Activated B cell treated with CpG ODN at 0.5 μM for 24 hours (primary cell): ENCODE results near the gene IL20. TPM values are rescaled to one million over a fixed set of nuclear protein-coding genes. Genes with fewer than 3 reads are reported as not detected.

Experiments
- ATAC-seq: fragments of 200-7000 bp; cut with Tn5 transposase; one replicate; pipeline ENCODE4 v1.10.0; 2021; ENCODE audit warnings: low read depth, mild to moderate bottlenecking, moderate library complexity
- CTCF ChIA-PET: fragments of 350-600 bp; sonication (Branson Sonifier 250); formaldehyde crosslinking; loops from one replicate; lab custom pipeline; 2021; ENCODE audit warnings: antibody characterized with exemption; lab: Charles Lee
- POLR2A ChIA-PET: fragments of 350-600 bp; sonication (Branson Sonifier 250); formaldehyde crosslinking; loops from one replicate; lab custom pipeline; 2021; ENCODE audit warnings: antibody characterized with exemption; lab: Charles Lee
- DNase-seq: peaks from one replicate; pipeline ENCODE4 v3.0.0; 2022
- H3K27ac Mint-ChIP-seq: one replicate; pipeline ENCODE4 v1.8.0; 2020; ENCODE audit warnings: mixed read lengths
- H3K27me3 Mint-ChIP-seq: one replicate; pipeline ENCODE4 v1.8.0; 2021; ENCODE audit warnings: mixed read lengths
- H3K36me3 Mint-ChIP-seq: one replicate; pipeline ENCODE4 v1.8.0; 2021; ENCODE audit warnings: low read depth, mixed read lengths
- H3K4me1 Mint-ChIP-seq: one replicate; pipeline ENCODE4 v1.8.0; 2021; ENCODE audit warnings: mixed read lengths
- H3K4me3 Mint-ChIP-seq: one replicate; pipeline ENCODE4 v1.8.0; 2020; ENCODE audit warnings: mild to moderate bottlenecking, mixed read lengths
- H3K9me3 Mint-ChIP-seq: one replicate; pipeline ENCODE4 v1.8.0; 2020; ENCODE audit warnings: mixed read lengths
- intact Hi-C: fragments of 100-400 bp; cut with micrococcal nuclease; formaldehyde crosslinking; loops from one replicate; pipeline ENCODE4 v1.15.1; 2024
- total RNA-seq: library from RNA; stranded (reverse); gene quantifications from 2 replicates; pipeline ENCODE4 v1.2.3, GENCODE V29; 2022
- TF ChIP-seq, protein P1 (sequence below): fragments of 200-600 bp; IDR thresholded peaks from one replicate; pipeline ENCODE4 v1.8.0; 2022; ENCODE audit warnings: antibody characterized with exemption, mild to moderate bottlenecking

Gene IL20
- total RNA-seq, 1 donor from 2014 or later: not detected

DNA sequence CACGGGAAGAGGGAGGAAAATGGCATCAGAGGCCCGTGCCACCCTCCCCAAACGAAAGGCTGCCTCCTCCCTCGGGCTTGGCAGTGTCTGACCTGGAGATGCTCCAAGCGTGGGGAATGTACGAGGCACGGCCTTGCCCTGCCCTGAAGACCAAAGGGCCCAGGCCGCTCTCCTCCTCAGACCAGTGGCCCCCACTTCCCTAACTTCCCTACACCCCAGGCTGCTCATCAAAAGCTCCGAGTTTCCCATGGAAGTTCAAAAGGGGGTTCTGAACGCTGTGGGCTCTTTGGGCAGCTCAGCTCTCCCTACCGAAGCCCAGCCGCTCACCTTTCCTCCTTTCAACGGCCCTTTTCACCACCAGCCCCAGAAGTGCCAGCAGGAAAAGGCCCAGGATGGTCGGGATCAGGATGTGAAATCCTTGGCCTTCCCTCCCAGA, 44.5 kb downstream of the IL20 start:
- POLR2A ChIA-PET: interaction anchor here (1.1 to 5.8 kb wide), 10 partner anchors 8 to 183 kb away, joined by 3 to 51 read pairs (median 6); partner anchors contain the start of gene FCMR
- ATAC-seq (no peak), DNase-seq (no peak)
- H3K4me1 Mint-ChIP-seq: peaks cover 92% of the 10 kb centered on the region
- peak overlapping the region; percentile 46 for H3K4me3 Mint-ChIP-seq
- CTCF ChIA-PET: interaction anchor here (0.7 to 2.4 kb wide), 20 partner anchors 9 to 279 kb away, joined by 3 to 31 read pairs (median 8); partner anchors contain the start of genes DYRK3 and FCMR
- TF ChIP-seq, protein P1, sequence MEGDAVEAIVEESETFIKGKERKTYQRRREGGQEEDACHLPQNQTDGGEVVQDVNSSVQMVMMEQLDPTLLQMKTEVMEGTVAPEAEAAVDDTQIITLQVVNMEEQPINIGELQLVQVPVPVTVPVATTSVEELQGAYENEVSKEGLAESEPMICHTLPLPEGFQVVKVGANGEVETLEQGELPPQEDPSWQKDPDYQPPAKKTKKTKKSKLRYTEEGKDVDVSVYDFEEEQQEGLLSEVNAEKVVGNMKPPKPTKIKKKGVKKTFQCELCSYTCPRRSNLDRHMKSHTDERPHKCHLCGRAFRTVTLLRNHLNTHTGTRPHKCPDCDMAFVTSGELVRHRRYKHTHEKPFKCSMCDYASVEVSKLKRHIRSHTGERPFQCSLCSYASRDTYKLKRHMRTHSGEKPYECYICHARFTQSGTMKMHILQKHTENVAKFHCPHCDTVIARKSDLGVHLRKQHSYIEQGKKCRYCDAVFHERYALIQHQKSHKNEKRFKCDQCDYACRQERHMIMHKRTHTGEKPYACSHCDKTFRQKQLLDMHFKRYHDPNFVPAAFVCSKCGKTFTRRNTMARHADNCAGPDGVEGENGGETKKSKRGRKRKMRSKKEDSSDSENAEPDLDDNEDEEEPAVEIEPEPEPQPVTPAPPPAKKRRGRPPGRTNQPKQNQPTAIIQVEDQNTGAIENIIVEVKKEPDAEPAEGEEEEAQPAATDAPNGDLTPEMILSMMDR: no peak
- intact Hi-C loops: loop anchor here (5.0 kb wide), 2 partner anchors 118 to 298 kb away; partner anchors contain the start of gene EIF2D
- H3K36me3 Mint-ChIP-seq: peaks cover 87% of the 10 kb centered on the region
- H3K27me3 Mint-ChIP-seq: no peaks in the 10 kb centered on the region
- no peaks in the 10 kb centered on the region for H3K9me3 Mint-ChIP-seq
- H3K27ac Mint-ChIP-seq: peak overlapping the region; percentile 66

DNA sequence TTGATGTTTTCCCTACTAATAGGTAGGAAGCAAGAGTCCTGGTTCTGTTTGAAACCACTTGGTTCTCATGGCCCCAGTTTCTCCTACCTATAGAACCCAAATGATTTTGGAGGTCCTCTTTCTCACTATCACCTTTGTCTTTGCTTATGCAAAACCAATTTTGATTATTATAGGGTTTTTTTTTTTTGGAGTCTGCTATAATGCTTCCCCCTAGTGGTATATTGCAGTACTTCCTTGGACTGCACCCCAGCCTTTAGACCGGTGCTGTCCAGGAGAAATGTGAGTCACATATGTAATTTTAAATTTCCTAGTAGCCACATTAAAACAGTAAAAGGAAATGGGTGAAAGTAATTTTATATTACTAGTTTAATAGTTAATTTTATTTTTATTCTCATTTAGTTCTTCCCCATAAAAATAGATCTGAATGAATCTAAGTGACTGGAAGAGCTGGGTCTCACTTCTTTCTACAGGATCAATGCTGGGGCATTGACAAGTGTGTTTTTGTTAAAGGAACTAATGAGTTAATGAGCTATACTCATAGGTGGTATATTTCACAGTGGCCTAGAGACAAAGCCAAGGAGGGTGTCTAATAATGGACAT, 45.7 kb downstream of the IL20 start:
- TF ChIP-seq, protein P1: peak; percentile 68
- intact Hi-C loops: loop anchor here (1.0 to 5.0 kb wide), 5 partner anchors 46 to 299 kb away; partner anchors contain the start of genes EIF2D and IL20
- POLR2A ChIA-PET: interaction anchor here (0.7 to 12.0 kb wide), 3 partner anchors 11 to 411 kb away, joined by 4 to 267 read pairs (median 48); partner anchors contain the start of gene FCMR
- H3K9me3 Mint-ChIP-seq: no peaks in the 10 kb centered on the region
- no peak for DNase-seq
- H3K27me3 Mint-ChIP-seq: no peaks in the 10 kb centered on the region
- CTCF ChIA-PET: interaction anchor here (0.6 to 9.7 kb wide), 28 partner anchors 8 to 366 kb away, joined by 3 to 383 read pairs (median 8); partner anchors contain the start of genes DYRK3, FCMR, IL20 and IL24
- peak overlapping the region; percentile 33 for H3K27ac Mint-ChIP-seq
- ATAC-seq: peak; percentile 60
- H3K4me1 Mint-ChIP-seq: peaks cover 92% of the 10 kb centered on the region
- peak overlapping the region; percentile 17 for H3K4me3 Mint-ChIP-seq
- H3K36me3 Mint-ChIP-seq: peaks cover 87% of the 10 kb centered on the region

DNA sequence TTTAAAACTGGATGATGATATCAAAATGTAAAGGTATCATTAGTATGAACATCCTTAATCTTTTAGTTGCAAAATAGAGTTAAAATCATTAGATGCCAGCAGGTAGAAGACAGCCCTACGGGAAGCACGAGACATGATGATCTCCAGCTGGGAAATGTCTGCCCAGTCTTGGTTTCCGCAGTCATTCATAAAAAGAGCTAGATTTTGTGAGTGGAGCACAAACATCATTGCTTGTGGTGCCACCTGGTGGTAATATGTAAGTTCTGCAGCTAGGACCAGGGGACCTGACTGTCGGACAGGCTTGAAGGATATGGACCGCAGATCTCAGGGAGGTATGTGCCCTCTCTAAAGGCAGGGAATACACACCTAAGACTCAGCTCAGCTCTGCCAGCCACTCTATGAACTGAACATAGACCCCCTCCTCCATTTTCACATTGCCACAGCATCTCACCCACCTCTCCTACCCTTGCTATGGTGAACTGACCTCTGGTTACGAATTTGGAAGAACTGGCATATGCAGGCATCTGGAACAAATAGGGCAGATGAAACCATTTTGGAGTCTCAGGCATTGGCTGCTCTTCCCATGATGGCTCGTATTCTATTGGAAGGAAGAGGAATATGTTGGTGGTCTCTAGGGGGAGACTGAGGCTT, 47.1 kb downstream of the IL20 start:
- CTCF ChIA-PET: interaction anchor here (0.5 to 9.7 kb wide), 41 partner anchors 9 to 417 kb away, joined by 3 to 383 read pairs (median 6); partner anchors contain the start of genes DYRK3, FCMR, IL19 and IL20
- Mint-ChIP-seq H3K27ac (no peak overlapping the region), H3K9me3 (no peaks in the 10 kb centered on the region), H3K4me3 (peak overlapping the region; percentile 42), H3K36me3 (peaks cover 89% of the 10 kb centered on the region), H3K27me3 (no peaks in the 10 kb centered on the region), H3K4me1 (peaks cover 93% of the 10 kb centered on the region)
- TF ChIP-seq, protein P1: peak; percentile 72
- DNase-seq (no peak), ATAC-seq (peak; percentile 54)
- intact Hi-C loops: loop anchor here (1.0 to 5.0 kb wide), 7 partner anchors 13 to 300 kb away; partner anchors contain the start of gene EIF2D
- POLR2A ChIA-PET: interaction anchor here (0.9 to 12.0 kb wide), 7 partner anchors 10 to 277 kb away, joined by 3 to 267 read pairs (median 4); partner anchors contain the start of genes DYRK3, FCMR and MAPKAPK2

DNA sequence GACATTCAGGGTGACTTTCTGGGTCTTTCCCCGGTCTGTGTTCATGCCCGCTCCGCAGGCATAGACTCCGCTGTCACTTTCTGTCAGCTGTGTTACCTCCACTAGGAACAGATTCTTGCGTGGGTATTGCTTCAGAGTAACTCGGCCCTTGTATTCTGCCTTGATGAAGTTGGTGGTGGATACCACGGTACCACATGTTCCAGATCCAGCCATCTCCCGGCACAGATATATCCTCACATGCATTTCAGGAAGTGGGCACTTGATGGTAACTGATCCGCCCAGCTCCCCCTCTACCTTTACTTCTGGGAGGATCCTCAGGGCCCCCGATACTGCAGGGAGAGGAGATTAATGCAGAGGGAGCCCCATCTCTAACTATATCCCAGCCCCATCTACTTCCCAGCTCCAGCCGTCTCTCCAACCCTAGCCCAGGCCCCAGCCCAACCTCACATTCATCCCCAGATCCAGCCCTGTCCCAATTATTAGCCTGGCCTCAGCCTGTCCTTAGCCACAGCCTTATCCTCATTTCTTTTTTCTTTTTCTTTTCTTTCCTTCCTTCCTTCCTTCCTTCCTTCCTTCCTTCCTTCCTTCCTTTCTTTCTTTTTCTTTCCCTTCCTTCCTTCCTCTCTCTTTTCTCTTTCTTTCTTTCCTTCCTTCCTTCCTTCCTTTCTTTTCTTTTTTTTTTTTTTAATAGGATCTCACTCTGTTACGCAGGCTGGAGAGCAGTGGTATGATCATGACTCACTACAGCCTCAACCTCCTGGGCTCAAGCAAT, 48.5 kb downstream of the IL20 start:
- no peak overlapping the region for H3K4me3 Mint-ChIP-seq
- TF ChIP-seq, protein P1: no peak
- H3K9me3 Mint-ChIP-seq: no peaks in the 10 kb centered on the region
- ChIA-PET POLR2A (interaction anchor here (0.8 to 12.0 kb wide), 3 partner anchors 8 to 15 kb away, joined by 3 to 267 read pairs (median 48); partner anchors contain the start of gene FCMR), CTCF (interaction anchor here (1.2 to 9.7 kb wide), 8 partner anchors 18 to 254 kb away, joined by 3 to 383 read pairs (median 51); partner anchors contain the start of gene IL20)
- H3K27me3 Mint-ChIP-seq: no peaks in the 10 kb centered on the region
- ATAC-seq: no peak
- DNase-seq: no peak
- H3K36me3 Mint-ChIP-seq: peaks cover 85% of the 10 kb centered on the region
- H3K27ac Mint-ChIP-seq: no peak overlapping the region
- peaks cover 93% of the 10 kb centered on the region for H3K4me1 Mint-ChIP-seq
- intact Hi-C loops: loop anchor here (2.0 to 5.0 kb wide), 2 partner anchors 57 to 302 kb away; partner anchors contain the start of gene EIF2D
